IPS-20b (cell line): Measurements from ENCODE around the gene GTF2F2.

Experiments used
- H3K27ac ChIP-seq: one replicate; pipeline ENCODE4 v1.5.1; 2013; ENCODE audit warnings: low read length
- H3K27me3 ChIP-seq: 2 replicates; pipeline ENCODE4 v1.6.1; 2013; ENCODE audit warnings: mild to moderate bottlenecking, low read length, inconsistent platforms; ENCODE audit not compliant: insufficient read depth
- H3K36me3 ChIP-seq: 2 replicates; pipeline ENCODE4 v1.6.1; 2013; ENCODE audit warnings: low read depth, mild to moderate bottlenecking, inconsistent platforms, low read length, moderate library complexity; ENCODE audit not compliant: insufficient read depth
- H3K4me1 ChIP-seq: 2 replicates; pipeline ENCODE4 v1.6.1; 2013; ENCODE audit warnings: mild to moderate bottlenecking, control low read depth, inconsistent platforms, low read length, moderate library complexity; ENCODE audit not compliant: insufficient read depth
- H3K4me3 ChIP-seq: 2 replicates; pipeline ENCODE4 v1.5.1; 2013; ENCODE audit warnings: mild to moderate bottlenecking, low read length, inconsistent platforms
- H3K9ac ChIP-seq: 2 replicates; pipeline ENCODE4 v1.6.1; 2013; ENCODE audit warnings: low read depth, mild to moderate bottlenecking, inconsistent platforms, low read length, moderate library complexity
- H3K9me3 ChIP-seq: 2 replicates; pipeline ENCODE4 v1.6.1; 2013; ENCODE audit warnings: mild to moderate bottlenecking, low read depth, low read length, inconsistent platforms; ENCODE audit not compliant: insufficient read depth

GTF2F2 gene

DNA sequence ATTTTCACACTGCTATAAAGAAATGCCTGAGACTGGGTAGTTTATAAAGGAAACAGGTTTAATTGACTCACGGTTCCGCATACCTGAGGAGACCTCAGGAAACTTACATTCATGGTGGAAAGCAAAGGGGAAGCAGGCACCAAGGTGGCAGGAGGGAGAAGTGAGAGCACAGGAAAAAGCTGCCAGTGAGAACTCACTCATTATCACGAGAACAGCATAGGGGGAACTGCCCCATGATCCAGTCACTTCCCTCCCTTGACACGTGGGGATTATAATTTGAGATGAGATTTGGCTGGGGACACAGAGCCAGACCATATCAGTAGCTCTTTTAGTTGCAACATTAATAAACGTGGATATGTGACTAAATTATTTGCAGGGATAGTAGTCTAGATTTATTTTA is 84.8 kb downstream of the GTF2F2 start:
- Histone ChIP-seq H3K9me3 (no peaks in the 10 kb centered on the region), H3K4me3 (no peak overlapping the region), H3K27ac (no peak overlapping the region), H3K27me3 (no peaks in the 10 kb centered on the region), H3K9ac (no peak overlapping the region), H3K4me1 (peaks cover 6% of the 10 kb centered on the region), H3K36me3 (peaks cover 23% of the 10 kb centered on the region; the same call in 1 of the 2 replicates)

DNA sequence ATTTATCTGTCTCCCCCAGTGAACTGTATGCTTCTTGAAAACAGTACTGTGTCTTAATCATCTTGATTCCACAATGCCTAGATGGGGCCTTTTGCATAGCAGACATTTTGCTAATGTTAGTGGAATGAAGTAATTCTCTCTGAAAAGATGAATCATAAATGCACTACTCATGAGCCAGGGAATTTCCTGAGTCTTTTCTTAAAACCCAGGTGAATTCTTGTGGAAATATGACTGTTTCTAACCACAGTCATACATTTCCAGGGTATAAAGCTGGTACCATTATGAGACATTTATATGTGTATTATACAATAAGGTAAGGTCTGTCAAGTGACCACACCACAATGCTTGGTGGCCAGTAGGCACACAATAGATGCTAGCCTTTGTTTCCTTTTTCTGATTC is 86.0 kb downstream of the GTF2F2 start:
- no peak overlapping the region for H3K9ac ChIP-seq
- no peaks in the 10 kb centered on the region for H3K27me3 ChIP-seq
- H3K9me3 ChIP-seq = no peaks in the 10 kb centered on the region
- no peak overlapping the region for H3K27ac ChIP-seq
- peaks cover 23% of the 10 kb centered on the region; the same call in 1 of the 2 replicates for H3K36me3 ChIP-seq
- no peak overlapping the region for H3K4me3 ChIP-seq
- no peaks in the 10 kb centered on the region for H3K4me1 ChIP-seq

DNA sequence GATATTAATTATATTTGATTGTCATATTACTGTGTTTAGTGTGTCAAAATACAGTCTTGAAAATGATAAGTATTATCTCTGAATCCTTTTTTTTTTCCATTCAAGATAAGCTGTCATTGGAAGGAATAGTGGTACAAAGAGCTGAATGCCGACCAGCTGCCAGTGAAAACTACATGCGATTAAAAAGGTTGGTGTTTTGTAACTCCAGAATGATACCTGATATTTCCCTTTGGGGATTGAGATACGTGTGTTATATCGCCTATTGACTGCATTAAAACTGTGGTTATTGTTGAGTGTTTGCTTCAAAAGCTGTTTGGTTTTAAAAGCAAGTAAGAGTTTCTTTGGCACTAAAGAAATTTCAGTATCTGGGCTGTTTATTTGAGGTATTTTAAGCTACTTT is 87.0 kb downstream of the GTF2F2 start:
- Histone ChIP-seq H3K27me3 (no peaks in the 10 kb centered on the region), H3K36me3 (peaks cover 23% of the 10 kb centered on the region; the same call in 1 of the 2 replicates), H3K27ac (no peak overlapping the region), H3K4me1 (no peaks in the 10 kb centered on the region), H3K4me3 (no peak overlapping the region), H3K9ac (no peak overlapping the region), H3K9me3 (no peaks in the 10 kb centered on the region)

DNA sequence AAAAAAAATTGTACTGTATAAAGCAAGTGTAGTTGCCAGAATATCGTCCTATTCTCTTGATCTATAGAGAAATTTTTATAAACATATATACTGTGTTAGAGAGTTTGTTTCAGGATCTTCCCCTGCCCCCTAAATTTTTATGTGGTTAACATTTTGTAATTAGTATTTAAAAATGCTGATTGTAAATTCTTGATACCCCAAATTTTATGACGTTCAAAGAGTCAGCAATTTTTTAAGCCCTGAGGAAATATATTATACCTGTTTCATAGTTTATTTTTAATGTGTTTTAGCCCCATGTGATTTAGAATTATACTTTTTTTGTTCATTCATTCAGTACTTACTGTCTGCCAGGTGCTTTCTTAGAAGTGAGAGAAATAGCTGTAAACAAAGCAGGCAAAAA is 87.8 kb downstream of the GTF2F2 start:
- H3K9ac ChIP-seq = no peak overlapping the region
- H3K4me1 ChIP-seq = no peaks in the 10 kb centered on the region
- H3K4me3 ChIP-seq = no peak overlapping the region
- peaks cover 23% of the 10 kb centered on the region; the same call in 1 of the 2 replicates for H3K36me3 ChIP-seq
- H3K27me3 ChIP-seq = no peaks in the 10 kb centered on the region
- no peak overlapping the region for H3K27ac ChIP-seq
- H3K9me3 ChIP-seq = no peaks in the 10 kb centered on the region

DNA sequence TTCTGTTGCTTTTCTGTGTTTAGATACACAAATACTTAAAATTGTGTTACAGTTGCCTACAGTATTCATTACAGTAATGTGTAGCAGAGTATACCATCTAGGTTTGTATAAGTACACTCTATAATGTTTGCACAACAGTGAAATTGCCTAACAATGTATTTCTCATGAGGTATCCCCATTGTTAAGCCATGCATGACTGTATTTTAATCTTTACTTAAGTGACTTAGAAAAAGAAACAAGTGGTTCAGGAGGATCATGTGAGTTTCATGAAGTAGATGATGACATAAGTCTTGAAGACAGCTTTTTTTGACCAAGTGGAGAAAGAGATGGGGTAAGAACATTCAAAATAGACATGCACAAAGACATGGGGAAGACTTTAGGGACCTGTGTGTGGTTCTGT is 88.9 kb downstream of the GTF2F2 start:
- Histone ChIP-seq H3K4me1 (no peaks in the 10 kb centered on the region), H3K4me3 (no peak overlapping the region), H3K36me3 (peaks cover 23% of the 10 kb centered on the region; the same call in 1 of the 2 replicates), H3K9ac (no peak overlapping the region), H3K9me3 (no peaks in the 10 kb centered on the region), H3K27me3 (no peaks in the 10 kb centered on the region), H3K27ac (no peak overlapping the region)

DNA sequence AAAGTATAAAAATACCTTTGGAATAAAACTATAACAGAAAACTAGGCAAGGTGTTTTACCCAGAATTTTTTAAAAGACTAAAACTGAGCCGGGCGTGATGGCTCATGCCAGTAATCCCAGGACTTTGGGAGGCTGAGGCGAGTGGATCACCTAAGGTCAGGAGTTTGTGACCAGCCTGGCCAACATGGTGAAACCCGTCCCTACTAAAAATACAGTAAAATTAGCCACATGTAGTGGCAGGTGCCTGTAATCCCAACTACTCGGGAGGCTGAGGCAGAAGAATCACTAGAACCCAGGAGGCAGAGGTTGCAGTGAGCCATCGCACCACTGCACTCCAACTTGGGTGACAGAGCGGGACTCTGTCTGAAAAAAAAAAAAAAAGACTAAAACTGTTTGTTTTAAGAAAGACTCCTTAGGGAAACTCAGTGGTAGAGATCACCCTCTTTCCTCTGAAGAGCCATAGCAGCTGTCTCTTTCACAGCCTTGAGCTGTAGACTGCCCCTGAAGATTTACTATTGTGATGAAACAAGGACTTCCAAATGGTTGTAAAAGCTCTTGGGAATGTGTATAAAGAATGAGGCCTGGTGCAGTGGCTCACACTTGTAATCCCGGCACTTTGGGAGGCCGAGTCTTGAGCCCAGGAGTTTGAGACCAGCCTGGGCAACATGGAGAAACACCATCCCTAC is 95.2 kb downstream of the GTF2F2 start:
- H3K27ac ChIP-seq = no peak overlapping the region
- peaks cover 18% of the 10 kb centered on the region for H3K4me1 ChIP-seq
- no peaks in the 10 kb centered on the region for H3K27me3 ChIP-seq
- no peak overlapping the region for H3K9ac ChIP-seq
- H3K4me3 ChIP-seq = no peak overlapping the region
- H3K36me3 ChIP-seq = no peaks in the 10 kb centered on the region
- no peaks in the 10 kb centered on the region for H3K9me3 ChIP-seq

DNA sequence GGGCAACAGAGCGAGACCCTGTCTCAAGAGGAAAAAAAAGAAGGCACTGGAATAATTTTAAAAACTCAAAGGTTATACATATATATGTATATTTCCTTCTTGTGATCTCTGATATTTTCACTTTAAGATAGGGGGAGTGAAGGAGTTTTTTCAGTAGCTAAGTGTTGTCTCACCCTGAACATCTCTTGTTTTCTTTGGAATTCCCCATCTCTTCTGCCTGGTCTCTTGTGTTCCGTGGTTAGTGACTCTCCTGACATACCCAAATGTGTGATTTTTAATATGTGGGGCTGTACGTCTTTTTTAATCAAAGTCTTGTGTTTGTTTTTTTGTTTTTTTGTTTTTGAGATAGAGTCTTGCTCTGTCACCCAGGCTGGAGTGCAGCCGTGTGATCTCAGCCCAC is 95.9 kb downstream of the GTF2F2 start:
- Histone ChIP-seq H3K27ac (no peak overlapping the region), H3K9me3 (no peaks in the 10 kb centered on the region), H3K27me3 (no peaks in the 10 kb centered on the region), H3K4me3 (no peak overlapping the region), H3K4me1 (peaks cover 18% of the 10 kb centered on the region), H3K9ac (no peak overlapping the region), H3K36me3 (no peaks in the 10 kb centered on the region)

DNA sequence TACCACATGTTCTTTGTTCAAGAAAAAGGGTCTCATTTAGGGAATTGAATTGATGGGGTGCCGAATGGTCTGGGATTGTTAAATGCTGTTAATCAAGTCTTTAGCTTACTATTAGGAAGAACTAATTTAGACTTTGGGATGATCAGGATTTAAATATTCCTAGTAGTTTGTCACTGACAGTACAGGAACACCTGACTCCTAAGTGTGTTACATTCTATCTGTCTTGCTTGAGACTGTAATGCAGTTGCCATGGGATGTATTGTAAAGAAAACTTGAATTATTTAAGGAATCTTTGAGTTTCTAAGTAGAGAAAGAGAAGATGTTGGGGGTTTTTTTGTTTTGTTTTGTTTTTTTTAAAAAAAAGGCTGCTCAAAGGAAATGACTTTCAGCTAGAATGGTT is 98.4 kb downstream of the GTF2F2 start:
- no peak overlapping the region for H3K27ac ChIP-seq

DNA sequence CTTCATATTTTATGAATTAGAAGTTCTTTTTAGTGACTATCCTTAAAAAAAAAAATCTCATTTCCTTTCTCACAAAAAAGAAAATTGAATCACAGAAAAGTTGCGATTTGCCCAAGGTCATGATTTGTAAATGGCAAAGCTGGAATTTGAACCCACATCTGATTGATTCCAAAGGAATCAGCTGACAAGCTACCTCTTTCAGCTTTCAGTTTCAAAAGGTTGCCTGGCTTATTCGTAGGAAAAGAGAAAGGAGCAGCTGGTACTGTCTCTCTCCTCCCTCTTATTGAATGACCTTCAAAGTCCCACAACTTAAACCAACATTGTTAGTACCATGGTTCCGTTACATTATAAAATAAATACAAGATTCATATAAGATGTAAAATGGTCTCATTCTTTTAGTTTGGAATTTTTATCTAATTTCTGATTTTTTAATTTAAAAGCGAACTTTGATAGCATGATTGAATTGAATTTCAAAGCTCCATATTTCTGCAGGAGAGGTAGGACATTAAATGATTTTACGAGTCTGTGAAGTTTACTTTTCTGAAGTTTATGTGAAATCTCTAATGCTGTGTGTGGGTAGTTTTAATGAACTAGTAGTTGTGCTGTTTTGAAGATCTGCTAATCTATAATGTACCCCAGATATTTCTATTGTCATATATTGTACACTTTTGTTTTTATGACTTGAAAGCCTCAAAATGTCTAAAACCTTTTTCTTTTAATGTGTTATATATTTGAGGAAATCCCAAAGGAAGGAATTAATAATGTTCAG is 99.0 kb downstream of the GTF2F2 start:
- no peak overlapping the region for H3K4me3 ChIP-seq
- no peaks in the 10 kb centered on the region for H3K9me3 ChIP-seq
- no peak overlapping the region for H3K9ac ChIP-seq
- no peaks in the 10 kb centered on the region for H3K27me3 ChIP-seq
- H3K4me1 ChIP-seq = peaks cover 18% of the 10 kb centered on the region
- H3K36me3 ChIP-seq = no peaks in the 10 kb centered on the region
- H3K27ac ChIP-seq = no peak overlapping the region

More for the DNA sequence above, 98.4 kb downstream of the GTF2F2 start:
- H3K4me3 ChIP-seq = no peak overlapping the region
- H3K36me3 ChIP-seq = no peaks in the 10 kb centered on the region
- no peaks in the 10 kb centered on the region for H3K9me3 ChIP-seq
- H3K9ac ChIP-seq = no peak overlapping the region
- H3K4me1 ChIP-seq = peaks cover 18% of the 10 kb centered on the region
- H3K27me3 ChIP-seq = no peaks in the 10 kb centered on the region

DNA sequence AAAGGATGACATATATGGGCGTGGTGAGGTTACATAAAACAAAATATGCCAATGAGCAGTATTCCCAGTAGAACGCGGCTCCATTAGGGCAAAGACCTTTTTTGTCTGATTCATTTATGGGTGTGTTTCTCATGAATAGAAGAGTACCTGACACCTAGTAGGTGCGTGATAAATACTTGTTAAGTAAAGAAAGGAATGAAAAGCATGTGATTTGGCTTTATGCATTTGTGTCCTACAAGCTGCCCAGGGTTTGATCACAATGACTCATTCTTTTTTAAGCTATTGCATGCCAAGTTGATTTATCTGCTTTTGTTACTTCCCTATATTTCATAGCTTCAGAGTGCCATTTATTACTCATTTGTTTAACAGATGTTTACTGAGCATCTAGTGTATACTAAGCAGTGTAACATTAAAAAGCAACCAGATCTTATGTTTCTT is 99.6 kb downstream of the GTF2F2 start:
- H3K4me3 ChIP-seq = no peak overlapping the region
- H3K36me3 ChIP-seq = no peaks in the 10 kb centered on the region
- no peaks in the 10 kb centered on the region for H3K27me3 ChIP-seq
- peaks cover 21% of the 10 kb centered on the region for H3K4me1 ChIP-seq
- no peak overlapping the region for H3K9ac ChIP-seq
- no peaks in the 10 kb centered on the region for H3K9me3 ChIP-seq
- no peak overlapping the region for H3K27ac ChIP-seq

DNA sequence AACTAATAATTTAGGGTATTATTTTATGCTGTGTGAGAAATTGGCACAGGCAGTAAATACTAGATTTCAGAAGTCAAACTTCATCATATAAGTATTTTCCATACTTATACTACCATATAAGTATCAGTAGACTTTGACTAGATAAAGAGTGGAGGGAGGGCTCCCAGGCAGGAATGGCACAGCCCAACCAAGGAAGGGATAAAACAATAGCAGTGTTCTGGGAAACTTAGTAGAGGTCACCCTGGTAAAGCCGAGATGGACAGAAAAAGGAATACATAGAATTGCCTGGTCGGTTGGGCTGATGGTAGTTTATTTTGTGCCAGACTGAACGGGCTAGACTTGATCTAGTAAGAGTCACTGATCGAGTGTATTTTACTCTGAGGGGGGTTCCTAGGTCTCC is 100.1 kb downstream of the GTF2F2 start:
- no peak overlapping the region for H3K4me3 ChIP-seq
- no peak overlapping the region for H3K9ac ChIP-seq
- H3K4me1 ChIP-seq = peaks cover 21% of the 10 kb centered on the region
- no peaks in the 10 kb centered on the region for H3K27me3 ChIP-seq
- no peak overlapping the region for H3K27ac ChIP-seq
- H3K36me3 ChIP-seq = no peaks in the 10 kb centered on the region
- H3K9me3 ChIP-seq = no peaks in the 10 kb centered on the region

DNA sequence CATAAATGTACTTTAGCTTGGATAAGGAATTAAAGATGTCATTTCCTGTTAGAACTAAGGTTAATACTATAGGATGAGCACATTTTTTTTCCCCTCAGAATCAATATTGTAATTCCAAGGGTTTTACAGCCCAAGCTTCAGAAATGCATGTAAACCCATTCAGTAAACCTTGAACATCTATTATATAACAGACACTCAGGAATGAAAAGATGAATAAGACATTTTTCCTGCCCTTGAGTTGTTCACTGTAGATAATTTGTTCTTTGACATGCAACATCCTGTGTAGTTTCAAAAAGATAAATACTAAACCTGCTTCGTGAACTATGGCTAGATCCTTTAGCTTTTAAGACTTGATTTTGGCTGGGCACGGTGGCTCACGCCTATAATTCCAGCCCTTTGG is 102.2 kb downstream of the GTF2F2 start:
- H3K4me3 ChIP-seq = no peak overlapping the region
- H3K4me1 ChIP-seq = peaks cover 28% of the 10 kb centered on the region
- H3K9me3 ChIP-seq = no peaks in the 10 kb centered on the region
- no peak overlapping the region for H3K9ac ChIP-seq
- no peaks in the 10 kb centered on the region for H3K27me3 ChIP-seq
- no peaks in the 10 kb centered on the region for H3K36me3 ChIP-seq
- H3K27ac ChIP-seq = no peak overlapping the region
